HEK293 (cell line): ENCODE data around the gene AKAP14.

Experiments
- CTCF ChIA-PET: fragments of 350-600 bp; formaldehyde crosslinking; extraction: SDS; loops from one replicate; lab custom pipeline; 2021; ENCODE audit warnings: antibody characterized with exemption; lab: Yijun Ruan, JAX
- POLR2A ChIA-PET: fragments of 300-600 bp; formaldehyde crosslinking; extraction: SDS; loops from one replicate; lab custom pipeline; 2020; ENCODE audit warnings: antibody characterized with exemption, inconsistent platforms; lab: Yijun Ruan, JAX
- H3K27ac ChIP-seq: fragments of 200-500 bp; sonication (Bioruptor generic); 2 replicates; pipeline ENCODE4 v1.5.1; 2014; ENCODE audit warnings: low read depth, low read length, control low read depth, inconsistent platforms; ENCODE audit errors: extremely low read depth
- H3K36me3 ChIP-seq, 2 experiments: fragments of 200-500 bp in 1 of 2; sonication (Bioruptor generic) in 1 of 2; 1 replicate in 1 of 2; 2 replicates in 1 of 2; pipeline ENCODE4 v1.5.1; 2014 to 2017; ENCODE audit warnings: inconsistent platforms in 2 of 2, low read length in 2 of 2; ENCODE audit not compliant: control insufficient read depth in 2 of 2, insufficient read depth in 1 of 2
- H3K4me1 ChIP-seq: fragments of 200-500 bp; sonication (Bioruptor generic); 2 replicates; pipeline ENCODE4 v1.5.1; 2014; ENCODE audit warnings: mild to moderate bottlenecking, low read length, inconsistent platforms; ENCODE audit not compliant: control insufficient read depth, insufficient read depth
- H3K4me3 ChIP-seq: 2 replicates; pipeline ENCODE4 v1.5.1; 2011; ENCODE audit warnings: low read depth, mild to moderate bottlenecking, control low read depth, low read length, moderate library complexity
- H3K9me3 ChIP-seq: fragments of 200-500 bp; sonication (Bioruptor generic); 2 replicates; pipeline ENCODE4 v1.5.1; 2014; ENCODE audit warnings: low read depth, low read length, inconsistent platforms; ENCODE audit not compliant: control insufficient read depth, insufficient read depth
- GFI1B ChIP-seq: fragments of 450-650 bp; formaldehyde crosslinking; IDR thresholded peaks from 2 replicates; pipeline ENCODE4 v1.5.1; 2016; ENCODE audit warnings: missing biosample characterization, missing genetic modification characterization
- PRDM1 ChIP-seq: fragments of 450-650 bp; formaldehyde crosslinking; IDR thresholded peaks from 2 replicates; pipeline ENCODE4; 2016; ENCODE audit warnings: missing biosample characterization, missing genetic modification characterization
- ZNF223 ChIP-seq: fragments of 450-650 bp; formaldehyde crosslinking; IDR thresholded peaks from 2 replicates; pipeline ENCODE4 v1.5.1; 2016; ENCODE audit warnings: missing biosample characterization, missing genetic modification characterization
- ZNF37A ChIP-seq: fragments of 450-650 bp; IDR thresholded peaks from 2 replicates; pipeline ENCODE4 v1.5.1; 2018; ENCODE audit warnings: missing biosample characterization, missing genetic modification characterization
- ZNF394 ChIP-seq: fragments of 450-650 bp; formaldehyde crosslinking; IDR thresholded peaks from 2 replicates; pipeline ENCODE4 v1.5.1; 2016; ENCODE audit warnings: missing biosample characterization, missing genetic modification characterization, mild to moderate bottlenecking, moderate library complexity, borderline replicate concordance
- ZNF416 ChIP-seq: fragments of 450-650 bp; formaldehyde crosslinking; IDR thresholded peaks from 2 replicates; pipeline ENCODE4 v1.5.1; 2016; ENCODE audit warnings: missing biosample characterization, missing genetic modification characterization
- ZNF549 ChIP-seq: fragments of 450-650 bp; IDR thresholded peaks from 2 replicates; pipeline ENCODE4 v1.5.1; 2018; ENCODE audit warnings: missing biosample characterization, missing genetic modification characterization, mild to moderate bottlenecking, inconsistent platforms, moderate library complexity
- ZNF785 ChIP-seq: fragments of 450-650 bp; formaldehyde crosslinking; IDR thresholded peaks from 2 replicates; pipeline ENCODE4 v1.5.1; 2016; ENCODE audit warnings: missing biosample characterization, missing genetic modification characterization
- ZSCAN30 ChIP-seq: fragments of 450-650 bp; IDR thresholded peaks from 2 replicates; pipeline ENCODE4 v1.5.1; 2018; ENCODE audit warnings: missing biosample characterization, mild to moderate bottlenecking, missing genetic modification characterization, moderate library complexity
- TF ChIP-seq, protein P1 (sequence below): fragments of 450-650 bp; formaldehyde crosslinking; IDR thresholded peaks from 2 replicates; pipeline ENCODE4 v1.5.0; 2017; ENCODE audit warnings: missing biosample characterization, missing genetic modification characterization, borderline replicate concordance
- TF ChIP-seq, protein P2 (sequence below): sonication (generic); formaldehyde crosslinking; IDR thresholded peaks from 2 replicates; pipeline ENCODE4 v1.8.1; 2022; ENCODE audit warnings: mild to moderate bottlenecking, moderate library complexity, missing genetic modification reagents
- TF ChIP-seq, protein P3 (sequence below): fragments of 450-650 bp; formaldehyde crosslinking; IDR thresholded peaks from 2 replicates; pipeline ENCODE4; 2016; ENCODE audit warnings: missing biosample characterization, missing genetic modification characterization
- TF ChIP-seq, protein P4 (sequence below): fragments of 450-650 bp; formaldehyde crosslinking; conservative IDR thresholded peaks from 2 replicates; pipeline ENCODE4 v1.5.1; 2016; ENCODE audit warnings: low read depth, missing biosample characterization, missing genetic modification characterization

Gene AKAP14

DNA sequence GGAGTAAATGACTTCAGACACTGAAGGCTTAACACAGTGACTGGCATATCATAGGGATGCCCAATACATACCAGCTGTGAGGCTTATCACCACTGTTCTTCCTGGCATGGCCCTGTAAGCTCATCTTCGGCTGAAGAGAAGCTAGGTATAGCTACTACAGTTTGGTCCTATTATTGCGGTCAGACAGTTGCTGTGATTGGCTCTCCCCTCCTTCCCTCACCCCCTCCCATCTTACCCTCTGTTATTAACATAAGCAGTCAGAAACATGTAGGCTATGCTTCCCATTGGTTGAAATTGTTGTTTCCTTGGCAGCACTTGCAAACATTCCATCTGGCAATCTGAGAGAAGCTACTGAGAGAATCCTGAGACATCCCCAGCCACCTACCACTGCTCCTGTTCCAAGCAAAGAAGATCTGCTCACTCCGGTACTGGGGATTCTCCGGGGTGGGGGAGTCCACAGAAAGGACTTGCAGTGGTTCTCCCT lies at the start of gene AKAP14:
Gene AKAP14, plus strand, starts transcription at position 51 of the 484 bp plus-strand sequence. CDS start 7,331 bp downstream, outside the sequence.
- no peaks in the 10 kb centered on the region for H3K9me3 ChIP-seq
- ChIA-PET CTCF (interaction anchor here (0.6 to 1.7 kb wide), 2 partner anchors 8 to 15 kb away, joined by 4 to 6 read pairs; no protein-coding TSS in a partner anchor), POLR2A (no interaction called here)
- H3K36me3 ChIP-seq = no peaks in the 10 kb centered on the region
- no peak within 1 kb of the TSS for H3K27ac ChIP-seq
- no peaks in the 10 kb centered on the region for H3K4me1 ChIP-seq
- TF ChIP-seq ZNF394 (tag by site-specific recombination) (no peak), ZNF223 (tag by site-specific recombination) (no peak), ZNF416 (tag by site-specific recombination) (no peak), ZNF549 (tag by site-specific recombination) (no peak), GFI1B (tag by site-specific recombination) (no peak), ZNF37A (tag by site-specific recombination) (no peak), ZSCAN30 (tag by site-specific recombination) (no peak), PRDM1 (no peak), ZNF785 (tag by site-specific recombination) (no peak)
- TF ChIP-seq, protein P1, sequence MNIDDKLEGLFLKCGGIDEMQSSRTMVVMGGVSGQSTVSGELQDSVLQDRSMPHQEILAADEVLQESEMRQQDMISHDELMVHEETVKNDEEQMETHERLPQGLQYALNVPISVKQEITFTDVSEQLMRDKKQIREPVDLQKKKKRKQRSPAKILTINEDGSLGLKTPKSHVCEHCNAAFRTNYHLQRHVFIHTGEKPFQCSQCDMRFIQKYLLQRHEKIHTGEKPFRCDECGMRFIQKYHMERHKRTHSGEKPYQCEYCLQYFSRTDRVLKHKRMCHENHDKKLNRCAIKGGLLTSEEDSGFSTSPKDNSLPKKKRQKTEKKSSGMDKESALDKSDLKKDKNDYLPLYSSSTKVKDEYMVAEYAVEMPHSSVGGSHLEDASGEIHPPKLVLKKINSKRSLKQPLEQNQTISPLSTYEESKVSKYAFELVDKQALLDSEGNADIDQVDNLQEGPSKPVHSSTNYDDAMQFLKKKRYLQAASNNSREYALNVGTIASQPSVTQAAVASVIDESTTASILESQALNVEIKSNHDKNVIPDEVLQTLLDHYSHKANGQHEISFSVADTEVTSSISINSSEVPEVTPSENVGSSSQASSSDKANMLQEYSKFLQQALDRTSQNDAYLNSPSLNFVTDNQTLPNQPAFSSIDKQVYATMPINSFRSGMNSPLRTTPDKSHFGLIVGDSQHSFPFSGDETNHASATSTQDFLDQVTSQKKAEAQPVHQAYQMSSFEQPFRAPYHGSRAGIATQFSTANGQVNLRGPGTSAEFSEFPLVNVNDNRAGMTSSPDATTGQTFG (tag by site-specific recombination) = no peak
- TF ChIP-seq, protein P2, sequence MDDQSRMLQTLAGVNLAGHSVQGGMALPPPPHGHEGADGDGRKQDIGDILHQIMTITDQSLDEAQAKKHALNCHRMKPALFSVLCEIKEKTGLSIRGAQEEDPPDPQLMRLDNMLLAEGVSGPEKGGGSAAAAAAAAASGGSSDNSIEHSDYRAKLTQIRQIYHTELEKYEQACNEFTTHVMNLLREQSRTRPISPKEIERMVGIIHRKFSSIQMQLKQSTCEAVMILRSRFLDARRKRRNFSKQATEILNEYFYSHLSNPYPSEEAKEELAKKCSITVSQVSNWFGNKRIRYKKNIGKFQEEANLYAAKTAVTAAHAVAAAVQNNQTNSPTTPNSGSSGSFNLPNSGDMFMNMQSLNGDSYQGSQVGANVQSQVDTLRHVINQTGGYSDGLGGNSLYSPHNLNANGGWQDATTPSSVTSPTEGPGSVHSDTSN = no peak
- TF ChIP-seq, protein P3, sequence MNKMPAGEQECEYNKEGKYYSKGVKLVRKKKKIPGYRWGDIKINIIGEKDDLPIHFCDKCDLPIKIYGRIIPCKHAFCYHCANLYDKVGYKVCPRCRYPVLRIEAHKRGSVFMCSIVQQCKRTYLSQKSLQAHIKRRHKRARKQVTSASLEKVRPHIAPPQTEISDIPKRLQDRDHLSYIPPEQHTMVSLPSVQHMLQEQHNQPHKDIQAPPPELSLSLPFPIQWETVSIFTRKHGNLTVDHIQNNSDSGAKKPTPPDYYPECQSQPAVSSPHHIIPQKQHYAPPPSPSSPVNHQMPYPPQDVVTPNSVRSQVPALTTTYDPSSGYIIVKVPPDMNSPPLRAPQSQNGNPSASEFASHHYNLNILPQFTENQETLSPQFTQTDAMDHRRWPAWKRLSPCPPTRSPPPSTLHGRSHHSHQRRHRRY (tag by site-specific recombination) = no peak
- TF ChIP-seq, protein P4, sequence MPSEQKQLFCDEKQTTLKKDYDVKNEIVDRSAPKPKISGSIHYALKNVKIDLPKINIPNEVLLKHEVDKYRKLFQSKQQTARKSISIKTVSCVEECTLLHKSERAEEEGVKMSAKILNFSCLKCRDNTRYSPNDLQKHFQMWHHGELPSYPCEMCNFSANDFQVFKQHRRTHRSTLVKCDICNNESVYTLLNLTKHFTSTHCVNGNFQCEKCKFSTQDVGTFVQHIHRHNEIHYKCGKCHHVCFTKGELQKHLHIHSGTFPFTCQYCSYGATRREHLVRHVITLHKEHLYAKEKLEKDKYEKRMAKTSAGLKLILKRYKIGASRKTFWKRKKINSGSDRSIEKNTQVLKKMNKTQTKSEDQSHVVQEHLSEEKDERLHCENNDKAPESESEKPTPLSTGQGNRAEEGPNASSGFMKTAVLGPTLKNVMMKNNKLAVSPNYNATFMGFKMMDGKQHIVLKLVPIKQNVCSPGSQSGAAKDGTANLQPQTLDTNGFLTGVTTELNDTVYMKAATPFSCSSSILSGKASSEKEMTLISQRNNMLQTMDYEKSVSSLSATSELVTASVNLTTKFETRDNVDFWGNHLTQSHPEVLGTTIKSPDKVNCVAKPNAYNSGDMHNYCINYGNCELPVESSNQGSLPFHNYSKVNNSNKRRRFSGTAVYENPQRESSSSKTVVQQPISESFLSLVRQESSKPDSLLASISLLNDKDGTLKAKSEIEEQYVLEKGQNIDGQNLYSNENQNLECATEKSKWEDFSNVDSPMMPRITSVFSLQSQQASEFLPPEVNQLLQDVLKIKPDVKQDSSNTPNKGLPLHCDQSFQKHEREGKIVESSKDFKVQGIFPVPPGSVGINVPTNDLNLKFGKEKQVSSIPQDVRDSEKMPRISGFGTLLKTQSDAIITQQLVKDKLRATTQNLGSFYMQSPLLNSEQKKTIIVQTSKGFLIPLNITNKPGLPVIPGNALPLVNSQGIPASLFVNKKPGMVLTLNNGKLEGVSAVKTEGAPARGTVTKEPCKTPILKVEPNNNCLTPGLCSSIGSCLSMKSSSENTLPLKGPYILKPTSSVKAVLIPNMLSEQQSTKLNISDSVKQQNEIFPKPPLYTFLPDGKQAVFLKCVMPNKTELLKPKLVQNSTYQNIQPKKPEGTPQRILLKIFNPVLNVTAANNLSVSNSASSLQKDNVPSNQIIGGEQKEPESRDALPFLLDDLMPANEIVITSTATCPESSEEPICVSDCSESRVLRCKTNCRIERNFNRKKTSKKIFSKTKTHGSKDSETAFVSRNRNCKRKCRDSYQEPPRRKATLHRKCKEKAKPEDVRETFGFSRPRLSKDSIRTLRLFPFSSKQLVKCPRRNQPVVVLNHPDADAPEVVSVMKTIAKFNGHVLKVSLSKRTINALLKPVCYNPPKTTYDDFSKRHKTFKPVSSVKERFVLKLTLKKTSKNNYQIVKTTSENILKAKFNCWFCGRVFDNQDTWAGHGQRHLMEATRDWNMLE (tag by site-specific recombination) = no peak
- no peak within 1 kb of the TSS for H3K4me3 ChIP-seq
